ENCODE results near the gene DHFR. TPM values are rescaled to one million over a fixed set of nuclear protein-coding genes. Genes with fewer than 3 reads are reported as not detected.

Gene DHFR
- total and polyA plus RNA-seq, 9 of the 15 experiments (the other 6 are each of a cell fraction or from before 2014, with no cell fraction given) = 45.6 to 176 (median 97.7) TPM

GRCh38 chr5:80665057-80665456 is 10.3 kb upstream of the DHFR start (continued):
- TF ChIP-seq CUX1 (CRISPR knock-in tag; IDR thresholded peaks at IDR 0.05) = no peak
- TF ChIP-seq SMC3 (conservative IDR thresholded peaks at IDR 0.05; ENCODE audit: insufficient read depth, low read depth, low read length) = no peak
- TF ChIP-seq HDAC6 (IDR thresholded peaks at IDR 0.05; ENCODE audit: low read depth, low read length) = no peak
- TF ChIP-seq SRSF9 (IDR thresholded peaks at IDR 0.05; ENCODE audit: borderline replicate concordance, low read depth, low read length) = no peak
- TF ChIP-seq ZNF274 (IDR thresholded peaks at IDR 0.05; ENCODE audit: borderline replicate concordance, low read depth, low read length) = no peak

- Histone ChIP-seq H3K4me2 (ENCODE audit: insufficient read depth, low read length) (no peak overlapping the region), H2AFZ (ENCODE audit: low read depth, low read length) (no peak overlapping the region), H3K4me1 (replicated peaks in 1 of 2; ENCODE audit: control insufficient read depth in 2 of 2, insufficient read depth in 2 of 2, low read length in 2 of 2) (no peaks in the 10 kb centered on the region), H3K27ac (ENCODE audit: extremely low read depth, low read depth, low read length) (no peak overlapping the region), H3K27me3 (ENCODE audit: control insufficient read depth in 2 of 2, insufficient read depth in 2 of 2, low read length in 2 of 2) (no peaks in the 10 kb centered on the region), H3K79me2 (ENCODE audit: control insufficient read depth, insufficient read depth, low read length) (no peaks in the 10 kb centered on the region; the same call in 2 of the 3 replicates), H3K9ac (ENCODE audit: insufficient read depth in 1 of 2, low read depth in 2 of 2, low read length in 2 of 2) (no peak overlapping the region), H4K20me1 (replicated peaks; ENCODE audit: control insufficient read depth, insufficient read depth, low read length) (no peaks in the 10 kb centered on the region), H3K9me3 (replicated peaks; ENCODE audit: control insufficient read depth, insufficient read depth, low read depth, low read length) (no peaks in the 10 kb centered on the region), H3K9me1 (ENCODE audit: control insufficient read depth, insufficient read depth, low read length) (no peaks in the 10 kb centered on the region), H3K36me3 (ENCODE audit: control insufficient read depth, insufficient read depth, low read length) (peaks cover 82% of the 10 kb centered on the region), H3K4me3 (no peak overlapping the region)
- in situ Hi-C loops (cut with MboI) = loop anchor here (5.0 kb wide), 1 partner anchor 190 kb away; no protein-coding TSS in a partner anchor
- WGBS (ENCODE audit: insufficient coverage, low coverage, missing lambda C conversion rate) = 67% methylated on average over 1 of the region's 1 CpG
- TF ChIP-seq CEBPG (CRISPR knock-in tag; IDR thresholded peaks at IDR 0.05) = no peak
- 0 out of 4 replicates have a peak, but pooled peaks of 1 of the 2 experiments have one; percentile 31 for TF ChIP-seq CEBPG (tag; conservative IDR thresholded peaks at IDR 0.05 in 1 of 2, IDR thresholded peaks at IDR 0.05 in 1 of 2)
- TF ChIP-seq ATF3 (IDR thresholded peaks at IDR 0.05) = peak; percentile 23; the same call in 1 of the 2 replicates
- TF ChIP-seq ATF3 (CRISPR knock-in tag; conservative IDR thresholded peaks at IDR 0.05) = no peak
- no peak for TF ChIP-seq RBM25 (IDR thresholded peaks at IDR 0.05; ENCODE audit: low read depth, low read length, severe bottlenecking)
- ChIA-PET POLR2A (no interaction called here), CTCF (ENCODE audit: low intra/inter-chr PET ratio) (no interaction called here)
- intact Hi-C loops (cut with micrococcal nuclease) = no loop called here
- no peak for FAIRE-seq
- no TSS peak for BruUV-seq (replicated peaks)
- DNase-seq (ENCODE audit: extremely low read depth in 1 of 4, low spot score in 3 of 4) = no peak
- no peak for ATAC-seq
Measured at GRCh38 chr5:80662108-80662507, 7.3 kb upstream of the DHFR start.
